Osteocyte (in vitro differentiated cells): ENCODE results near the gene PPP2R5E. TPM values are rescaled to one million over a fixed set of nuclear protein-coding genes. Genes with fewer than 3 reads are reported as not detected.

Experiments
- DNase-seq: peaks from one replicate; pipeline ENCODE4 v3.0.0; 2021; ENCODE audit warnings: mixed read lengths; ENCODE audit not compliant: unreplicated experiment; ENCODE audit errors: extremely low spot score
- H3K27ac Mint-ChIP-seq: one replicate; pipeline ENCODE4 v1.8.0; 2021; ENCODE audit warnings: mild to moderate bottlenecking, mixed read lengths; ENCODE audit not compliant: unreplicated experiment
- H3K27me3 Mint-ChIP-seq: one replicate; pipeline ENCODE4 v1.8.0; 2021; ENCODE audit warnings: mixed read lengths; ENCODE audit not compliant: unreplicated experiment
- H3K36me3 Mint-ChIP-seq: one replicate; pipeline ENCODE4 v1.8.0; 2021; ENCODE audit warnings: mixed read lengths; ENCODE audit not compliant: unreplicated experiment
- H3K4me1 Mint-ChIP-seq: one replicate; pipeline ENCODE4 v1.8.0; 2021; ENCODE audit warnings: mixed read lengths; ENCODE audit not compliant: unreplicated experiment
- H3K4me3 Mint-ChIP-seq: one replicate; pipeline ENCODE4 v1.8.0; 2021; ENCODE audit warnings: mild to moderate bottlenecking, moderate library complexity, mixed read lengths; ENCODE audit not compliant: unreplicated experiment
- H3K9me3 Mint-ChIP-seq: one replicate; pipeline ENCODE4 v1.8.0; 2021; ENCODE audit warnings: mixed read lengths; ENCODE audit not compliant: unreplicated experiment
- total RNA-seq: library from RNA; stranded (reverse); gene quantifications from 2 replicates; pipeline ENCODE4 v1.2.1, GENCODE V29; 2021
- TF ChIP-seq, protein P1 (sequence below): fragments of 200-600 bp; sonication (generic); IDR thresholded peaks from 2 replicates; pipeline ENCODE4 v1.5.0; 2021; ENCODE audit warnings: antibody characterized with exemption, mild to moderate bottlenecking, moderate library complexity

Gene PPP2R5E
- total RNA-seq, 1 donor from 2014 or later = 43.3 TPM

DNA sequence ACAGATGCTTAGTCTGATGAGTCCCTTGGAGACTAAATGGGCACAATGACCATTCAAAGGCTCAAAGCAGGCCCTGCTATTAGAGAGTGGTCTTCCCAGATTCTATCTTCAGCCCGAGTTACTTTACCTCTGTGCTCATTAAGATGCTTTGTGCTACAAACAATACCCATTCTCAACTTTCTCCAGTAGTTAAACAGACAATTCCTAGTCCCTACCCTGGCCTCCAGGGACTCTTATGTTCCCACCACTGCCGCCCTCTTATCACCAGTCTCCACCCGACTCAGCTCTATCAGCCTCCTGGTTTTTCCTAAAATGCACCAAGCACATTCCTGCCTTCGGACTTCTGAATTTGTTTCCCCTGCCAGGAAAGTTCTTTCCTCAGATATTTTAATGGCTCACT is 198.8 kb downstream of the PPP2R5E start:
- peaks cover 14% of the 10 kb centered on the region for H3K4me1 Mint-ChIP-seq
- no peak overlapping the region for H3K4me3 Mint-ChIP-seq
- no peak for DNase-seq
- TF ChIP-seq, protein P1, sequence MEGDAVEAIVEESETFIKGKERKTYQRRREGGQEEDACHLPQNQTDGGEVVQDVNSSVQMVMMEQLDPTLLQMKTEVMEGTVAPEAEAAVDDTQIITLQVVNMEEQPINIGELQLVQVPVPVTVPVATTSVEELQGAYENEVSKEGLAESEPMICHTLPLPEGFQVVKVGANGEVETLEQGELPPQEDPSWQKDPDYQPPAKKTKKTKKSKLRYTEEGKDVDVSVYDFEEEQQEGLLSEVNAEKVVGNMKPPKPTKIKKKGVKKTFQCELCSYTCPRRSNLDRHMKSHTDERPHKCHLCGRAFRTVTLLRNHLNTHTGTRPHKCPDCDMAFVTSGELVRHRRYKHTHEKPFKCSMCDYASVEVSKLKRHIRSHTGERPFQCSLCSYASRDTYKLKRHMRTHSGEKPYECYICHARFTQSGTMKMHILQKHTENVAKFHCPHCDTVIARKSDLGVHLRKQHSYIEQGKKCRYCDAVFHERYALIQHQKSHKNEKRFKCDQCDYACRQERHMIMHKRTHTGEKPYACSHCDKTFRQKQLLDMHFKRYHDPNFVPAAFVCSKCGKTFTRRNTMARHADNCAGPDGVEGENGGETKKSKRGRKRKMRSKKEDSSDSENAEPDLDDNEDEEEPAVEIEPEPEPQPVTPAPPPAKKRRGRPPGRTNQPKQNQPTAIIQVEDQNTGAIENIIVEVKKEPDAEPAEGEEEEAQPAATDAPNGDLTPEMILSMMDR = no peak
- no peak overlapping the region for H3K27ac Mint-ChIP-seq
- no peaks in the 10 kb centered on the region for H3K9me3 Mint-ChIP-seq
- H3K27me3 Mint-ChIP-seq = peaks cover 10% of the 10 kb centered on the region
- H3K36me3 Mint-ChIP-seq = no peaks in the 10 kb centered on the region

DNA sequence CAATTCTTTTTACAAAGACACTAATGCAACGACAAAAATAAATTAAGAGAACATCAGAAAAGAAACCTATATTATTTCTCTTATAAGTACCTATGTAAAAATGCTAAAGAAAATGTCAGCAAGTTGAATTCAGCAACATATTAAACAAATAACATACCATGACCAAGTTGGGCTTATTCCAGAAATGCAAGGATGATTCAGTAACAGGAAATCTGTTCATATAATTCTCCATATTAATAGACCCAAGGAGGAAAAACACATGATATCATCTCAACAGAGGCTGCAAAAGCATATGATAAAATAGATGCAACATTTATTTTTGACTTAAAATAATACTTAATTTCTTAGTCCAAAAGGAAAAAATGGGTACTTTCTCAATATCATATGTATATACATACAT is 199.3 kb downstream of the PPP2R5E start:
- Mint-ChIP-seq H3K36me3 (no peaks in the 10 kb centered on the region), H3K27me3 (peaks cover 10% of the 10 kb centered on the region), H3K4me1 (peaks cover 14% of the 10 kb centered on the region), H3K4me3 (no peak overlapping the region), H3K9me3 (no peaks in the 10 kb centered on the region), H3K27ac (no peak overlapping the region)
- DNase-seq = no peak
- TF ChIP-seq, protein P1 = no peak

DNA sequence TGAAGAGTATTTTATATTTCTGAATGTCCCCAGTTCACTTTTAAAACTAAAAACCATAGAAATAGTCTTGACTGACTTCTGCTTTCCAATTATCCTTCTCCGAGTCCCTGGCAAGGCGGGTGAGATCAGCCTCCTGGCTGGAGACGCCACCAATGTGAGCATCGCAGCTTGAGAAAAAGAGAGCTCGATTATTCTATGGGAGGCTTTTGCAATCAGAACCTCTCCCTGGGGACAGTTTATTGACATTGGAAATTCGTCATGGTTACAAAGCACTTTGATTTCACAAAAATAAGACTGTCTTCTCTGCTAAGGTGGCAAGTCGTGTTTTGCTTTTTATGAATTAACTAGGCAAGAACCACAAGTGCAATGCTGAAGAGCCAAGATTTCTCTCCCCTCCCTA is 200.8 kb downstream of the PPP2R5E start:
- Mint-ChIP-seq H3K27ac (no peak overlapping the region), H3K4me3 (no peak overlapping the region), H3K36me3 (no peaks in the 10 kb centered on the region), H3K9me3 (peaks cover 4% of the 10 kb centered on the region), H3K27me3 (peaks cover 3% of the 10 kb centered on the region), H3K4me1 (peaks cover 14% of the 10 kb centered on the region)
- TF ChIP-seq, protein P1 = no peak
- no peak for DNase-seq

DNA sequence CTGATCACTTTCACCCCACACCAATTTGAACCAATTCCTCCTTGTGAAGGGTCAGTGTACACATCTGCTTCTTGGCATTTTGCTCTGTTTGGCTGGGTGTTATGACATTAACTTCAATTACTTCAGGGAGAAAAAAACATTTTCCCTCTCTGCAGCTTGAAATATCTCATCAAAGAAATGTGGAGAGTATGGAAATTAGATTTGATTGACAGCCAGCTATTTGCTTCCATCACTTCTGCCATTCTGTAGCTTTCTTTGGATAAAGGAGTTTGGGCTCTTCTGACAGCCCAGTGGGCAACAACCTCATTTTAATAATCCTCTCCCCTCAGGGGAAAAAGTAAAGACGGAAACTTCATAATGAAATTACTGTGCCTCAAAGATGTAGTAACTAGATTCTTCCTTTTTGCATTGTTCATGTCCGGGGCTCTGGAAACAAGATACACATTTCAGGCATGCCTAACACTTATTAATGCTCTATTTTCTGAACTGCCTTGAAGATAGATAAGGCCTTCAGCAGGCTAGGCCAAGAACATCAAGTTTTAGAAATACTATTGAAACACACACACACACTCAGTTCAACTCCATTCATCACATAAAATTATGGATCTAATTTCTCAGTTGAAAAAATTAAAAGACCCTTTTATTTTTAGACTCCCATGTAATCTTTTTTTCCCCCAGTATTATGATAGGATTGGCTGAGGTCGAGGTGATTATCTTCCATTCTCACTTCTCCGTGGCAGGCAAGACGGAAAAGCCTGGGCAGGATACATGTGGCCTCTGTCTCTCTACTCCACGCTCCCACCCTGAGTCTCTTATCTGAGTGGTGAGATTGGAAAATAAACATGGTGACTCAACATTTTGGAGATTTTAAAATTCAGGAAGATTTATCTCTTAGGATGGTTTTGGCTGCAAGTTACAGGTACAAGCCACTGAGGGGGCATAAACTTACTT is 214.1 kb downstream of the PPP2R5E start:
- no peaks in the 10 kb centered on the region for H3K4me1 Mint-ChIP-seq
- TF ChIP-seq, protein P1 = no peak
- no peaks in the 10 kb centered on the region for H3K9me3 Mint-ChIP-seq
- H3K27me3 Mint-ChIP-seq = peaks cover 14% of the 10 kb centered on the region
- no peaks in the 10 kb centered on the region for H3K36me3 Mint-ChIP-seq
- H3K27ac Mint-ChIP-seq = no peak overlapping the region
- H3K4me3 Mint-ChIP-seq = no peak overlapping the region
- DNase-seq = no peak

DNA sequence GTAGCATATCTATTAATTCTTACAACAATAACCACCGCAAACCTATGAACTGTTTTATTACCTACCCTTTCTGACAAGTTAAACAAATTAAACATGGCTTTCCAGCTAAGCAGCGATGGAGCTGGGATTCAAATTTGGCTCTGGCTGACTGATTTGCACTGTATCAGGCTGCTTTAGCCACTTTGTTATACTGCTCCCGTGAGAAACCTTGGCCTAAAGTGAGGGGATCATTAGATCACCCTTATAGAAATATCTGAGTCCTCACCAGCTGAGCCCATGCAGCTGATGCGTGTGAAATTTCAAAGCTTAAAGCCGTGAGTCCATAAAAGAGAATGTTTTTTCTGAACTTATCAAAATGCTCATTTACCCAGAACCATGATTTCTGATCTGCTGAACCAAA is 216.3 kb downstream of the PPP2R5E start:
- Mint-ChIP-seq H3K9me3 (no peaks in the 10 kb centered on the region), H3K27me3 (peaks cover 16% of the 10 kb centered on the region), H3K27ac (no peak overlapping the region), H3K4me1 (no peaks in the 10 kb centered on the region), H3K4me3 (no peak overlapping the region), H3K36me3 (no peaks in the 10 kb centered on the region)
- no peak for DNase-seq
- TF ChIP-seq, protein P1 = no peak
